Measurements from ENCODE around the gene SSX3. TPM values are rescaled to one million over a fixed set of nuclear protein-coding genes. Genes with fewer than 3 reads are reported as not detected.

The SSX3 gene
- total RNA-seq, 2 experiments from 2014 or later = not detected

DNA sequence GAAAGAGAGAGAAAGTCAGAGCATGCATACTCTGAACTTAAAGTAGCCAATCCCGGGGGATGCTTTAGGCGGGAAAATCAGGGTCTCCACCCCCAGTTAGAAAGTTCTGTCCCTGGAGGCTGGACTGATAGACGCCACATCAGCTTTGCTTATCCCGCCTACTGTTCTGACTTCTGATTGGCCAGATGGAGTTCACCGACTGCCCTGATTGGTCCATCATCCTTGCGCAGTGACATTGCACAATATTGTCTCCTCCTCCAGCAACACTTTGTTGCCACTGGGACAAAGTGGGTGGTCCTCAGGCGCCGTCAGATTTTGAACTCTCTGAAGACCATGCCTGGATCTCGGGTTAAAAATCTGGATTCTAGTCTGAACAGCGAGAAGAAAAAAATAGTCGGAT is 50.3 kb downstream of the SSX3 start:
- CTCF ChIA-PET (ENCODE audit: unreplicated experiment) = no interaction called here
- H3K4me3 ChIP-seq (ENCODE audit: low read depth, low read length, poor library complexity, severe bottlenecking) = no peak overlapping the region
- H3K9me2 ChIP-seq (ENCODE audit: insufficient read depth, low read length) = no peaks in the 10 kb centered on the region
- H4K20me1 ChIP-seq (ENCODE audit: insufficient read depth, low read length) = no peaks in the 10 kb centered on the region
- H3K27ac ChIP-seq (ENCODE audit: low read depth, low read length, poor library complexity, severe bottlenecking) = no peak overlapping the region
- H3K4me1 ChIP-seq (ENCODE audit: insufficient read depth, low read length, poor library complexity, severe bottlenecking) = no peaks in the 10 kb centered on the region
- intact Hi-C loops (cut with micrococcal nuclease; ENCODE audit: unreplicated experiment) = no loop called here
- POLR2A ChIA-PET = no interaction called here
- H3K36me3 ChIP-seq (ENCODE audit: insufficient read depth, low read length) = no peaks in the 10 kb centered on the region
- no peak overlapping the region for H3K4me2 ChIP-seq (ENCODE audit: low read length)
- BruUV-seq (replicated peaks) = no TSS peak
- TF ChIP-seq EZH2phosphoT487 (IDR thresholded peaks at IDR 0.05; ENCODE audit: borderline replicate concordance, low read depth, low read length) = no peak
- TF ChIP-seq CTCF (conservative IDR thresholded peaks at IDR 0.05; ENCODE audit: low read length) = no peak
- no peak for DNase-seq (ENCODE audit: low spot score)
- no peaks in the 10 kb centered on the region for H3K79me2 ChIP-seq (ENCODE audit: insufficient read depth, low read depth, low read length)
- H3K9me3 ChIP-seq (ENCODE audit: low read length) = no peaks in the 10 kb centered on the region
- H2AFZ ChIP-seq (ENCODE audit: low read length) = no peak overlapping the region

Small RNA genes lying within 50 kb of the gene (small RNA-seq; reads per million reads assigned to genes)
- gene AL606490.7 (not detected), gene AL606490.9 (not detected)

Other genes starting within 250 kb of the SSX3 start
- not detected in 2 replicates for gene SPACA5B, start 226.1 kb downstream of the SSX3 start, total RNA-seq (2014; rRNA removed; shearing (Covaris generic))
- not detected in 2 replicates for gene SPACA5B, start 226.1 kb downstream of the SSX3 start, total RNA-seq (2022)
- not detected in 2 replicates for gene SSX5, start 159.9 kb downstream of the SSX3 start, total RNA-seq (2014; rRNA removed; shearing (Covaris generic))
- gene SSX5, start 159.9 kb downstream of the SSX3 start, total RNA-seq (2022) = not detected in 2 replicates
- gene SSX1, start 101.3 kb downstream of the SSX3 start, total RNA-seq (2014; rRNA removed; shearing (Covaris generic)) = not detected in 2 replicates
- gene SSX1, start 101.3 kb downstream of the SSX3 start, total RNA-seq (2022) = not detected in 2 replicates
- not detected in 2 replicates for gene SSX4, start 26.8 kb upstream of the SSX3 start, total RNA-seq (2014; rRNA removed; shearing (Covaris generic))
- gene SSX4, start 26.8 kb upstream of the SSX3 start, total RNA-seq (2022) = not detected in 2 replicates
- not detected in 2 replicates for gene SSX4B, start 55.3 kb upstream of the SSX3 start, total RNA-seq (2014; rRNA removed; shearing (Covaris generic))
- gene SSX4B, start 55.3 kb upstream of the SSX3 start, total RNA-seq (2022) = not detected in 2 replicates
- gene SLC38A5, start 113.6 kb upstream of the SSX3 start, total RNA-seq (2014; rRNA removed; shearing (Covaris generic)) = 38.6 and 42.2 TPM in 2 replicates
- 39.9 and 45.6 TPM in 2 replicates for gene SLC38A5, start 113.6 kb upstream of the SSX3 start, total RNA-seq (2022)
- 55.7 and 66.1 TPM in 2 replicates for gene FTSJ1, start 119.5 kb upstream of the SSX3 start, total RNA-seq (2014; rRNA removed; shearing (Covaris generic))
- 51.8 and 54.7 TPM in 2 replicates for gene FTSJ1, start 119.5 kb upstream of the SSX3 start, total RNA-seq (2022)
- gene PORCN, start 152.3 kb upstream of the SSX3 start, total RNA-seq (2014; rRNA removed; shearing (Covaris generic)) = 4.2 and 8.4 TPM in 2 replicates
- 9.9 and 11.3 TPM in 2 replicates for gene PORCN, start 152.3 kb upstream of the SSX3 start, total RNA-seq (2022)
- gene EBP, start 165.1 kb upstream of the SSX3 start, total RNA-seq (2014; rRNA removed; shearing (Covaris generic)) = 94.4 and 101 TPM in 2 replicates
- 110 and 126 TPM in 2 replicates for gene EBP, start 165.1 kb upstream of the SSX3 start, total RNA-seq (2022)
- gene TBC1D25, start 183.0 kb upstream of the SSX3 start, total RNA-seq (2014; rRNA removed; shearing (Covaris generic)) = 6.8 and 7.6 TPM in 2 replicates
- gene TBC1D25, start 183.0 kb upstream of the SSX3 start, total RNA-seq (2022) = 11.2 and 14.1 TPM in 2 replicates
- gene RBM3, start 217.8 kb upstream of the SSX3 start, total RNA-seq (2014; rRNA removed; shearing (Covaris generic)) = 149 and 156 TPM in 2 replicates
- gene RBM3, start 217.8 kb upstream of the SSX3 start, total RNA-seq (2022) = 188 and 202 TPM in 2 replicates
- 46.7 and 55.6 TPM in 2 replicates for gene WDR13, start 240.8 kb upstream of the SSX3 start, total RNA-seq (2014; rRNA removed; shearing (Covaris generic))
- gene WDR13, start 240.8 kb upstream of the SSX3 start, total RNA-seq (2022) = 40.3 and 58.5 TPM in 2 replicates

Measured in OCI-LY7 (cell line).